ENCODE results near the gene ID2. TPM values are rescaled to one million over a fixed set of nuclear protein-coding genes. Genes with fewer than 3 reads are reported as not detected.

ID2 gene
- total RNA-seq, 1 experiment from 2014 or later, result 77.8 TPM

- Mint-ChIP-seq H3K36me3 (ENCODE audit: insufficient read depth, unreplicated experiment) (no peaks in the 10 kb centered on the region), H3K4me3 (ENCODE audit: low read depth, unreplicated experiment) (no peak overlapping the region), H3K27ac (ENCODE audit: unreplicated experiment) (no peak overlapping the region), H3K4me1 (ENCODE audit: low read depth, unreplicated experiment) (peaks cover 8% of the 10 kb centered on the region), H3K27me3 (ENCODE audit: unreplicated experiment) (no peaks in the 10 kb centered on the region), H3K9me3 (ENCODE audit: low read depth, unreplicated experiment) (peaks cover 2% of the 10 kb centered on the region)
- no peak for DNase-seq
- CTCF ChIA-PET, result no interaction called here
- BruUV-seq (replicated peaks), result no TSS peak
- no peak for TF ChIP-seq CTCF (IDR thresholded peaks at IDR 0.05; ENCODE audit: unreplicated experiment)
- intact Hi-C loops (cut with micrococcal nuclease; ENCODE audit: unreplicated experiment), result no loop called here
Observed at GRCh38 chr2:8699839-8700238, 18.0 kb downstream of the ID2 start.

- Mint-ChIP-seq H3K27me3 (ENCODE audit: unreplicated experiment) (no peaks in the 10 kb centered on the region), H3K4me1 (ENCODE audit: low read depth, unreplicated experiment) (peaks cover 1% of the 10 kb centered on the region), H3K9me3 (ENCODE audit: low read depth, unreplicated experiment) (no peaks in the 10 kb centered on the region), H3K27ac (ENCODE audit: unreplicated experiment) (no peak overlapping the region), H3K4me3 (ENCODE audit: low read depth, unreplicated experiment) (no peak overlapping the region), H3K36me3 (ENCODE audit: insufficient read depth, unreplicated experiment) (no peaks in the 10 kb centered on the region)
- intact Hi-C loops (cut with micrococcal nuclease; ENCODE audit: unreplicated experiment), result no loop called here
- BruUV-seq (replicated peaks), result no TSS peak
- no peak for TF ChIP-seq CTCF (IDR thresholded peaks at IDR 0.05; ENCODE audit: unreplicated experiment)
- DNase-seq, result no peak
- CTCF ChIA-PET, result no interaction called here
Observed at GRCh38 chr2:8701681-8702379, 20.0 kb downstream of the ID2 start.

- no peak for TF ChIP-seq CTCF (IDR thresholded peaks at IDR 0.05; ENCODE audit: unreplicated experiment)
- Mint-ChIP-seq H3K36me3 (ENCODE audit: insufficient read depth, unreplicated experiment) (no peaks in the 10 kb centered on the region), H3K4me1 (ENCODE audit: low read depth, unreplicated experiment) (no peaks in the 10 kb centered on the region), H3K27ac (ENCODE audit: unreplicated experiment) (no peak overlapping the region), H3K27me3 (ENCODE audit: unreplicated experiment) (no peaks in the 10 kb centered on the region), H3K4me3 (ENCODE audit: low read depth, unreplicated experiment) (no peak overlapping the region), H3K9me3 (ENCODE audit: low read depth, unreplicated experiment) (no peaks in the 10 kb centered on the region)
- CTCF ChIA-PET, result interaction anchor here (0.6 kb wide), 1 partner anchor 774 kb away, joined by 3 read pairs; no protein-coding TSS in a partner anchor
- BruUV-seq (replicated peaks), result no TSS peak
- DNase-seq, result no peak
- intact Hi-C loops (cut with micrococcal nuclease; ENCODE audit: unreplicated experiment), result no loop called here
Observed at GRCh38 chr2:8704906-8705305, 23.1 kb downstream of the ID2 start.

GRCh38 chr2:8709611-8710010 lies 27.8 kb downstream of the ID2 start:
- H3K36me3 Mint-ChIP-seq (ENCODE audit: insufficient read depth, unreplicated experiment), result no peaks in the 10 kb centered on the region
- BruUV-seq (replicated peaks), result no TSS peak
- no peak overlapping the region for H3K4me3 Mint-ChIP-seq (ENCODE audit: low read depth, unreplicated experiment)
- TF ChIP-seq CTCF (IDR thresholded peaks at IDR 0.05; ENCODE audit: unreplicated experiment), result no peak
- no peaks in the 10 kb centered on the region for H3K4me1 Mint-ChIP-seq (ENCODE audit: low read depth, unreplicated experiment)
- H3K9me3 Mint-ChIP-seq (ENCODE audit: low read depth, unreplicated experiment), result no peaks in the 10 kb centered on the region
- no peak overlapping the region for H3K27ac Mint-ChIP-seq (ENCODE audit: unreplicated experiment)
- CTCF ChIA-PET, result no interaction called here
- H3K27me3 Mint-ChIP-seq (ENCODE audit: unreplicated experiment), result no peaks in the 10 kb centered on the region
- DNase-seq, result no peak
- intact Hi-C loops (cut with micrococcal nuclease; ENCODE audit: unreplicated experiment), result no loop called here

All from Calu3 (cell line).